GM18909 (cell line): ENCODE measurements around the gene NDUFAF4.

Experiments
- ATAC-seq: cut with Tn5 transposase; IDR thresholded peaks from one replicate; pipeline ENCODE4 v1.9.1; 2021; ENCODE audit warnings: mild to moderate bottlenecking; ENCODE audit not compliant: unreplicated experiment, poor library complexity

NDUFAF4 gene

DNA sequence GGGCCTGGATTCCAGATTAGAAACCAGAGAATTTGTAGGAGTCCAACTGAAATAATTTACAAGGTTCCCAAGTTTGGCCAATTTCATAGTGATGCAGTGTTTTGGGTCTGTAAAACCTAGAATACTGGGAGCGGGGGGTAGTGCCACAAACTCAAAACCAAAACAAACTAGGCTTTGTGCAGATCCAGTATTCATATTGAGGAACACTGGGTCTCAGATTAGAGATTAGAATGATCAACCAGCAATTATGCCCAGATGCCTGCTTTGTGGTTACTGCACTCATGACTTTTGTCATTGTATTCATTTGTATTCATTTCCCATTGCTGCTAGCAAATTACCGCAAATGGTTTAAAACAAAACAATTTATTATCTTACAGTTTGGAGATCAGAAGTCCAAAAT is 3.2 kb upstream of the NDUFAF4 start:
- ATAC-seq = no peak

DNA sequence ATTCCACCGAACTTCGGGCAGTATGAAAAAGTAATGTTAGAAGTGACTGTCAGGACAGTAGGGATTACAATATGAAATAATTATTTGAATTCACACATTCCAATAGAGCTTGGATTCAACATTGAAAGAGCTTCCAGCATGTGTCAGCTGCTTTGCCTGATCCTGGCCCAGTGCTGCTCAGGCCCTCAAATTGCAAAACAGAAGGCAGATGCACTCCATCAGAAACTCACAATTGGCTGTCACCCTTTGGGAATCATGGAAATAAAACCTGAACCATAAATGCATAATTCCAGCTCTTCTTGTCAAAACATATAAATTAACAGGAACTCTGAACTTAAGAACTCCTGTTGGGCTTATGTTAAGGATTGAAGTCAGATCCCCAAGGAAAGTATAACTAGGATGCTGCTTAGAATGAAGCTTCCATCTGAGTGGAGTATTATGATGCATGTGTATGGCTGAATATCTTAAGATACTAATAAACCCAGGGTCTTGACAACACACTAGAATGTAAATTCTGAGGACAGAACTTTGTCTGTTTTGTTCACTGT is 1.8 kb upstream of the NDUFAF4 start:
- ATAC-seq = no peak

DNA sequence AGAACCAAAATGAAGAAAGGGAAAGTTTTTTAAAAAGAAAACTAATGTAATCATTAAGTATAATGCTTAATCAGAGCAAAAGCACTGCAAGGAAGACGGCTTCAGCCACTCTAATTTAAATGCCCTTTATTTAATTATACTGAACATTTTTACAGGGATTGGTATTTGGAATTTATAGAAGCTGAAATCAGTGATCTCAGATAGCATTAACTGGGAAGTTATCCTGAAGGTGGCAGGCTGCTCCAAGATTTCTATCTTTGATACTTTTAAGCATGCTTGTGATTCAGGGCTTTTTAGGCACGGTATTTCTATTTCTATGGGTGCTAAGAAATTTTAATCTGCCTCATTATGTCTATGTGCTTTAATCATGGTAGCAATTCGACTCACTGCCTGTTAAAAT is 1.3 kb upstream of the NDUFAF4 start:
- no peak for ATAC-seq

DNA sequence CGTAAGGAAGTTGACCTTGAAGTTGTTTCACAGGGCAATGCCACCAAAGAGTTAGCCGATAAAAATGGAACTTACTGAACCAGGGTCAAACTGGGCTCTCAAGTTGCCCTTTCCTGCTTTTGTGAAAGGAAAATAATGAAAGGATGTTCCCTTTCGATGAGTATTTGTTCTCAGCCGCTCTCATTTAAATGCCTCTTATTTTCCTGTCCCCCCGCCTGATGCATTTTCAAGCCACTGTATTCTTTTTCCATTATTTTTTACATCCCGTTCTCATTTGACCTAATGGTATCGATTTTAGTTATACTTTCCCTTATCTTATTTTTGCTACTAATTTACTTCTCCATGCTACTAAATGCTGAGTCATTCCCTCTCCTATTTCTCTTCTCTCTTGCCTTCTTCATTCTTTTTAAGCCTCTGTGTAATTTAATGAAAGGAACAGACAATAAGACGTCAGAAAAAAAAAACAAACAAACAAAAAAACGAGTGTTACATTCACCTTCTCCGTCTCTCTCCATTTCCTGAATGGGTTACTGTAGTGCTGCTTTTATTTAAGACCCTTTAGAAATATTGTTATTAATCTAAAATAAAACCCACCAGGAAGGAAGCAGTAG is 655 bp upstream of the NDUFAF4 start:
- ATAC-seq = no peak

DNA sequence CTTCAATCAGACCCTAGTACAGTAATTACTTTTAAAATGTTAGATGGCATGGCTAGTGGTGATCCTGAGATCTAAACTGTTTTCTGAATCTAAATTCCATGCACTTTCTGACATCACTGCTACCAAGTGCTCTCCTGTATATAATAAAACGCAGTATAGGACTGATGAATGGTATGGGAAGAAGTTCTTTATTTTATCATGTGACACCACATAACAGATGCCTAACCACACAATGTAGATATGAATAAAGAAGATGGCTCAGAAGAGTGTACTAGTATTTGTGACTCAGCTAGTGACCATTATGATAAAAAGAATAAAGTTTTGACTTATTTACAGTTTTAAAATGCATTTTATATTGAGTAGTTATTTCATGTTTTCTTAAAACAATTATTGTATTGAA is 8.5 kb downstream of the NDUFAF4 start:
- ATAC-seq = no peak

DNA sequence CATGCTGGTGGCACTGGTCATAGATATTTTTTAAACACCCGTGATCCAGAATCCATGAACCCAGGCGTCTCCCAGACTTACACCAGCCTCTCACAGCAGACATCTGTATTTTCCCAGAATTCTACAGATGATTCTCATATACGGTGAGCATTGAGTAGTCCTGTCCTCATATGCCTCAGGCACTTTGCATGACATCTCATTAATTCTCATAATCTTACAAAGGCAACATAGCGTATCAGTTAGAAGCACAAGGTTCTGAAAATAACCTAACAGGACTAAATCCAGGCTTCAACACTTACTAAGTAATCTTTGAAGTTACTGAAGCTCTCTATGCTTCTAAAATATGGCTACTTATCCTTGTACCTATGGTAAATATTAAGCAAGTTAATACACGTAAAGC is 8.9 kb downstream of the NDUFAF4 start:
- no peak for ATAC-seq

DNA sequence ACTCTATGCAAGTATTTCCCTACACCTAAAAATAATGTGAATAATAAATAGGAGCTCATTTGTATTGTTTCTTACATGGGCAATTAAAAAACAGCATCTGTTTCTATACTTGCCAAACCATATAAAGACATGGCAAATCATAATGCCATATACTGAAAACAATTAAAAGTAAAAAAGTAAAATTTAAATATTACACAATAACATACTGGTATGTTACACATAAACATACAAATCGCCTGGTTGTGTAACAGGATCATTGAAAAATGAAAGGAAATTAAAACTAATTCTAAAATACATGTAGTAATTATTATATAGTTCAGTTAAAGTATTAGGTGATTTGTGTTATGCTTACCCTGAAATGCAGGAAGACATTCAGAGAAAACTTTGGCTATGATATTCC is 11.2 kb downstream of the NDUFAF4 start:
- no peak for ATAC-seq

DNA sequence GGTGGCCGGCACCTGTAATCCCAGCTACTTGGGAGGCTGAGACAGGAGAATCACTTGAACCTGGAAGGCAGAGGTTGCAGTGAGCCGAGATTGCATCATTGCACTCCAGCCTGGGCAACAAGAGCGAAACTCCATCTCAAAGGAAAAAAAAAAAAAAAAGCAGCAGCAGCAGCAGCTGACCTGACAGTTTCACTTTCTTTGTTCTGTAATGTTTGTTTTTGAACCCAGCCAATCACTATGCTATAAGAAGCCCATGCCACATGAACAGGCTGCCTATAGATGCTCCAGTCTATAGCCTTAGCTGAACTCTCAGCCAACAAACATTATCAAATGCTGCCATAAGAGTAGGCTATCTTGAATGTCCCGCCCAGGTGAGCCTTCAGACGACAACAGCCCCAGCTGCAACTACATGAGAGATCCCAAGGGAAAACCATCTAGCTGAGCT is 12.5 kb downstream of the NDUFAF4 start:
- peak; percentile 97 for ATAC-seq

DNA sequence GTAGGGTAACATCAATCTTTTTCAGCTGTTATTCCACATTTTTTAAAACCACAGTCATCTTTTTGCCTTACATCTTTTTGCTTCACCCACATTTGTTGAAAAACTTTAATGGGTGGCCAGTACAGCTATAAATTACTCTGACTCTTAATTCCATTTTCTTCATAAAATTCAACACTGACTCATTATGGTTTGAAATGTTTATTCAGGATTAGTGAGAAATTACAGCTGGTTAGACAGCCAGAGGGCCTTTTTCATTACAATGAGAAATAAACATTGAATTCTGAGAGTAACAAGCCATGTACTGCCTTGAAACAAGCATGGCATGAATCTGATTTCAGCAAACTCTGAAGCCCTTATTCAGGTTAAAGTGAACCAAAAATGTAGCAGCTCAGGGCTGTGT is 19.5 kb downstream of the NDUFAF4 start:
- no peak for ATAC-seq

DNA sequence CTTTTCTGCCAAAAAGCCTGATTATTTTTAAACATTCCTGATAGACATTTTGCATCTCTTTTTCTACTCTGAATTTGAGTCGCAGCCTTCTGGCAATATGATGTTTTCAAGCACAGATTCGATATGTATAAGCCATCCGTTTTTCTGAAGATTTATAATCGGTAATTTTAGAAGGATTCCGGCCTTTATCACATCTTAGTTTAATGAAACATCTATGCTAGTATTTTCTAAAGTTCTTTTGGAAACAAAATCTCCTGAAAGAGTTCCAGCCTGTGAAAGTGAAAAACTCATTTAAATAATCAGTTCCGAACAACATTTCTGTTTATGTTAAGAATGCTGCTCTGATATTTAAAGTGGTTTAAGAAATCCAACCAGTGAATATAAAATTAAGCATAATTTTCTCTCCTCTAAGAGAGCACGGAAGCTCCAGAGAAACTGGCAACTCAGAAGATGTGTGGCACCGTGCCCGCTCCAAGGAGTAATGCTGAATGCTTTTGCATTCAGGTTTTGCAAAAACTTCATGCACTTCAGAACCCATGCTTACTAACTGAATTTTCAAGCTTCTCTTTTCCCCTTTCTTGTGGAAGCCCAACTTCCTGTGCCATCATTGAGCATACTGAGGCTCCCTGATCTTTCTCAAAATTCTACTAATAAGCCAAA is 20.7 kb downstream of the NDUFAF4 start:
- ATAC-seq = no peak

DNA sequence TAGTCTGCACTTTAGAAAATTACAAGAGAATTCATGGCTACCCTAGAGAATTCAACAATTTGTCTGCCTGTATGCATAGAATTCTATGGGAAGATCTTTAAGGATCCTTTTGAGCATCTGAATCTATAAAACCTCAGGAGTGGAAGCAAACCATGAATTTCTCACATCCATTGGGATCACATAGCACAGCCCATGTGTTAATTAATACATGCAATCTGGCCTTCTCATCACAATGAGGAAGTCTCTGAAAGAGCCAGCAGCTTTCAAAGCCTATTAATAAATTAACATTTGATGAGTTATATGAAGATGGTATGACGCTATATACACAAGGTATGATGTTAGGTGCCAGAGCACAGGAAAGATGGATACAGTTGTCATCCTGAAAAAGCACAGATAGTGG is 24.7 kb downstream of the NDUFAF4 start:
- ATAC-seq = no peak

DNA sequence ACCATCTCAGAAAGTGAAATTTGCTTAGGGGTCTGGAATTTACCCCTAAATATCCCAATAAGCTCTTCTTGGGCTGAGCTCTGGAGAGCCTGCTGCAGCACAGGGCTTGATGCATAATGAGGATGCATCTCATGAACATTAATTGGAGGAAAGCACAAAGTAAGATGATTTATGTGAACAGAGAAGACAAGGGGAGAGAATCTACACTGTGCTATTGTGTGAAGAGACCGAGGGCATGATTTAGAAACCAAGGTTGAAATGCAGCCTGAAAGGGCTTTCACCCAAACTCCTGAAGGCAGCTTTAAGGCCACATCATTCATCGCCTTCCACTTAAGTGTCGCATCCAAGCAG is 32.7 kb downstream of the NDUFAF4 start:
- ATAC-seq = no peak

DNA sequence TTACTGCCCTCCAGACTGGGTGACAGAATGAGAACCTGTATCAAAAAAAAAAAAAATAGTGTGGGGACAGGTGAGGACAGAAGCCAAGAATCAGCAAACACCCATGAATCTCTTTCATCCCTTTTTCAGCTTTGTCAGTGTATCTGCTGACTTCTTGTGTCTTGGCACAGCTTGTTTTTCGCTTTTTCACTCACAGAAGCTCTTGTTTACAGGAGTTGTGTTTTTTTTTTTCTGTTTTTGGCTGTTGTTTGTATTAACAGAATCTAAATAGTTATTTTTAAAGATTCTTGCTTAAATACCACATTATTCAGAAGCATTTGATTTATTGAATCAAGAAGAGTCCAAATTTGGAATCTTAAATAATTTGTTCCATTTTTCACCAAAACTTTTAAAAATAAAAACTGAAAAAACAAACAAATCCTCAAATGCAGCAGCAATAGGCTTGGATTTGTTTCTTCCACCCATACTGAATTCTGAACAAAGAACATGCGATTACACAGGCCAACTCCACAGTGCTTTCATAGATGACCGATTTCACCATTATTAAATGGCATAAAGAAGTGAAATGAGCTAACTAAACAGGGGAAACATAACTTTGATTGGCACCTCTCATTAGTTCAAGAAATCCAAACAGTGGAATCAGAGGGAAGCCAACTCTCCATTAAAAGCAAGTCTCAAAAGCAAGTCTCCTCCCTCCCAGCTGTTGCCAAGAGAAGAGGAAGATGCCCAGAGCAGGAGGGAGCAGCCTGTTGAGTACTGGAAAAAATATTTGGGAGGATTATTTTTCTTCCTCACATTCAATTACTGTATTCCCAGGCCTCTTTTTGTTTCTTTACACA is 33.3 kb downstream of the NDUFAF4 start:
- ATAC-seq = no peak

DNA sequence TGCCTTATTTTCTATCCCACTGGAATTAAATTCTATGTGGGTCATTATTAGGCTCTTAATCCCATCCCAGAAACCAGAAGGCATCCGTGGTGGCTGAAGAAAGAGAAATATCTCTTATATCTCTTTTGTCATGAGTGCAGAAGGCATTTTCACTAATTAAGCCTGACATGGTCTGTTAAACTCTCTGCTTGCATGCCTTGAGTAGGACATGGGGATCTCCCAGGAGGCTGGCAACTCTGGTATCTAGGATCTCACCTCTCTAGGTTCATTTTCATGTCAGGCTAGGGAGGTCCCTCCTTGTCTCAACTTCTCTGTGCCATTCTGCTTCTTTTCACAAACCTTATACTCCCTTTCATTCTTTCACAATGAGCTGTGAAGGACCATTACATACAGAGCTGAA is 35.1 kb downstream of the NDUFAF4 start:
- no peak for ATAC-seq

DNA sequence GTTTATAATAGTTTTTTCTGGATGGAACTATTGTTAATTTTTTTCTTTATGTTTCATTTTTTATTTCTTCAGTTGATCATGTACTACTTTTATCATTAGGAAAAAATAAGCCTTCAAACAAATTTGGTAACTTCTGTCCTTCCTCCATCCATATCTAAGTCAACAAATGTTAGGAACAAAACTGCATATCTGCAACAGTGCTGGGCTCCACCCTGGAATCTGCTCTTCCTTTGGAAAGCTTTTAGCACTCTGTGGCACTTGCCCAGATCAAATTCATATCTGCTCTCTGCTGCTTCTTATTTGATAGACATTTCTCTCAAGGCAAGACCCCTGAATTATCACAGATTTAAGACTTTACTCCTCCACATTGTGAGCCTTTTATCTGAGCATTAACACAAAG is 36.1 kb downstream of the NDUFAF4 start:
- ATAC-seq = no peak

DNA sequence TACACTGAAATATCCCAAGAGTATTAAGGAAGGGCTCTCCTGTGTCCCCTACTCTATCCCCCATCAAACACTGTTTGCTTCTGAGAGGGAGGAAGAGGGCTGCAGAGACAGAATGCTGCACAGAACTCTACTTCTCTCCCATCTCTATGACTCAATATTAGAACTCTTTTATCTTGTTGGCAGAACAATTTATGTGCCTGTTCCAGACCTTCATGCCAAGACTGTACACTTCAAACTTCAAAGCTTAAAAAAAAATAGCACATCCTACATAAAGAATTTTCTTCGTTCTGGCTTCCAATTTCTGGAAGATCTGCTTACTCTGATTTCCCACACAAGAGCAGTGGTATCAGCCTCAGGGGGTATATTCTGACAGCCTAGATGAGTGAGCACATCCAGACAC is 40.8 kb downstream of the NDUFAF4 start:
- ATAC-seq = no peak

DNA sequence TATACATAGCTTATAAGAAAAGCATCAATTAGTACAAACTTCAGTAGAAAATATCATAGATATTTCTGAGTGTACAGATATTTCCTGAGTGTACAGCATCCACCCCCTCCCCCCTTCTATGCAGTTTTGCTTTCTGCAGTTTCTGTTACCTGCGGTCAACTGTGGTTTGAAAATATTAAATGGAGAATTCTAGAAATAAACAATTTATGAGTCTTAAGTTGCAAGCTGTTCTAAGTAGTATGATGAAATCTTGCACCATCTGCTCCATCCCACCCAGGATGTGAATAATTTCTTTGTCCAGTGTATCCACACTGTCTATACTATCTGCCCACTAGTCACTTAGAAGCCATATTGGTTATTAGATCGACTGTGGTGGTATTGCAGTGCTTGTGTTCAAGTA is 44.6 kb downstream of the NDUFAF4 start:
- ATAC-seq = no peak

DNA sequence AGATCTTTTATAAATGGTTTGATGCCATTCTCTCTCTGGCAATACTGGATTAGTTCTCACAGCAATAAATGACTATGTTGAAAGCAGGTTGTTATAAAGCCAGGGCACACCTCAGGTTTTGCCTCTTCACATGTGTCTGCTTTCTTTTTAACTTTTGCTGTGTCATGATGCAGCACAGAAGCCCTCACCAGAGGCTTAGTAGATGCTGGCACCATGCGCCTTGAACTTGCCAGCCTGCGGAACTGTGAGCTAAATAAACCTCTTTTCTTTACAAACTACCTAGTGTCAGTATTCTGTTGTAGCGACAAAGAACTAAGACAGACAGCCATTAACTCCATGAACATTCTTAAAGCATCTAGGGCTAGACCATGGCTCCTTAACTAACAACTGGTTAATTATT is 45.1 kb downstream of the NDUFAF4 start:
- ATAC-seq = no peak

DNA sequence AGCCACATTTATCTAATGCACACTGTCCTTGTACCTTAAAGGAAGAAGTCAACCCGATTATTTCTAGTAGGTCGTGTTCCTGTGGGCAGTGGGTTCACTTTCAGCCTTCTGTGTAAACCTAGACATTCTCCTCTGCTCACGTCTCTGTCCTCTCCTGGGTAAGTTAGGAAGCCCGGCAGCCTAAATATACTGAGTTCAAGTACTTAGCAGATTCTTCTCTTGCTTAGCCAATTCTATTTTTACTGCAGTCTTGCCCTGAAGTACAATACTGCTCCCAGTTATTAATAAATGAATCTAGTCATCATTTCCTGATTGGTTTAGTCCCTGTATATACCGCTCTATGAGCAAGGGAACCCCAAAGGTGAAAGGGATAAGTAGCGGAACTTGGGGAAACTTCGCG is 45.8 kb downstream of the NDUFAF4 start:
- ATAC-seq = no peak

DNA sequence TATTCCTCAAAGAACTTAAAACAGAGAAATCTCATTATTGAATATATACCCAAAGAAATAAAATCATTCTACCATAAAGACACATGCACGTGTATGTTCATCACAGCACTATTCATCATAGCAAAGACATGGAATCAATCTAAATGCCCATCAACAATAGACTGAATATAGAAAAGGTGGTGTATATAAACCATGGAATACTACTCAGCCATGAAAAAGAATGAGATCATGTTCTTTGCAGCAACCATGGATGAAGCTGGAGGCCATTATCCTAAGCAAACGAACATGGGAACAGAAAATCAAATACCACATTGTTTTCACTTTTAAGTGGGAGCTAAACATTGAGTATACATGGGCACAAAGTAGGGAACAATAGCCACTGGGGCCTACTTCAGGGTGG is 48.1 kb downstream of the NDUFAF4 start:
- ATAC-seq = no peak

DNA sequence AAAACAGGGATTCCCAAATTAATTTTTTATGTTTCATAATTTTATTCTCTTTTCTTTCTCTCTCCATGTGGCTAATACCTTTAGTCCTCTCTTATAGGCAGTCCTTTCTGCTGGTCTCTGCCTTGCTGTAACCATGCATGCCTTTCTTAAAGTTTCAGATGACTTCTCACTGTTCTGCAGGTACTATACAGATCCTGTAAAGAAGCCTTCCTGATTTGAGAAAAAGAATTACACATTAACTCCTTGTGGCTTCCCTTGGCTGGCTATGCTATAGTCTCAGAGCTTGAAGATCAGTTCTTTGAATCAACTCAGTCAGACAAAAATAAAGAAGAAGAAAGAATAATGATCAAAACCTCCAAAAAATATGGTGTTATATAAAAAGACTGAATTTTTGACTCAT is 53.2 kb downstream of the NDUFAF4 start:
- peak; percentile 89 for ATAC-seq
